Upper lobe of left lung (tissue), 4 donors: ENCODE results near the gene UBR2.
A peak's percentile ranks its signal among the peaks of the same experiment; 100 is the strongest.
"Not testable (repeated sequence)": the region's sequence is repeated elsewhere in the genome, so short reads cannot be mapped to it uniquely, and the experiment has no call there.

Source experiments
- EP300 ChIP-seq, 4 donors: sonication (generic); formaldehyde crosslinking; IDR thresholded peaks; one replicate each; pipeline ENCODE4 v1.5.1; 2017; ENCODE audit warnings: antibody characterized with exemption in 4 of 4, control low read depth in 2 of 4
- POLR2A ChIP-seq, 4 donors: fragments of 450-650 bp; IDR thresholded peaks; one replicate each; pipeline ENCODE4 v1.5.1; 2016 to 2017; ENCODE audit warnings: antibody characterized with exemption in 4 of 4, mild to moderate bottlenecking in 2 of 4
- POLR2AphosphoS5 ChIP-seq, 2 donors: sonication (generic); formaldehyde crosslinking; IDR thresholded peaks; one replicate each; pipeline ENCODE4 v1.5.1; 2017; ENCODE audit warnings: antibody characterized with exemption in 2 of 2
- TF ChIP-seq, protein P1 (sequence below), 6 experiments: fragments of 450-650 bp in 4 of 6; fragments of 200-600 bp in 2 of 6; sonication (generic) in 2 of 6; IDR thresholded peaks; one replicate each; pipeline ENCODE4 v1.5.1; 2016 to 2019; ENCODE audit warnings: antibody characterized with exemption in 6 of 6

DNA sequence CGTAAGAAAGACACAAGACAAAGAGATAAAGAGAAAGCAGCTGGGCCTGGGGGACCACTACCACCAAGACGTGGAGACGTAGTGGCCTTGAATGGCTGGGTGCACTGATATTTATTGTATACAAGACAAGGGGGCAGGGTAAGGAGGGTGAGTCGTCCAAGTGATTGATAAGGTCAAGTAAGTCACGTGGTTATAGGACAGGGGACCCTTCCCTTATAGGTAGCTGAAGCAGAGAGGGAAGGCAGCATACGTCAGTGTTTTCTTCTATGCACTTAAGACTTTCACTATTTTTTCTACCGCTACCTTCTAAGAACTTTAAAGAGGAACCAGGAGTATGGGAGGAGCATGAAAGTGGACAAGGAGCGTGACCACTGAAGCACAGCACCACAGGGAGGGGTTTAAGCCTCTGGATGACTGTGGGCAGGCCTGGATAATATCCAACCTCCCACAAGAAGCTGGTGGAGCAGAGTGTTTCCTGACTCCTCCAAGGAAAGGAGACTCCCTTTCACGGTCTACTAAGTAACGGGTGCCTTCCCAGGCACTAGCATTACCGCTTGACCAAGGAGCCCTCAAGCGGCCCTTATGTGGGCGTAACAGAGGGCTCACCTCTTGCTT, 170.1 kb downstream of the UBR2 start:
- TF ChIP-seq, protein P1, sequence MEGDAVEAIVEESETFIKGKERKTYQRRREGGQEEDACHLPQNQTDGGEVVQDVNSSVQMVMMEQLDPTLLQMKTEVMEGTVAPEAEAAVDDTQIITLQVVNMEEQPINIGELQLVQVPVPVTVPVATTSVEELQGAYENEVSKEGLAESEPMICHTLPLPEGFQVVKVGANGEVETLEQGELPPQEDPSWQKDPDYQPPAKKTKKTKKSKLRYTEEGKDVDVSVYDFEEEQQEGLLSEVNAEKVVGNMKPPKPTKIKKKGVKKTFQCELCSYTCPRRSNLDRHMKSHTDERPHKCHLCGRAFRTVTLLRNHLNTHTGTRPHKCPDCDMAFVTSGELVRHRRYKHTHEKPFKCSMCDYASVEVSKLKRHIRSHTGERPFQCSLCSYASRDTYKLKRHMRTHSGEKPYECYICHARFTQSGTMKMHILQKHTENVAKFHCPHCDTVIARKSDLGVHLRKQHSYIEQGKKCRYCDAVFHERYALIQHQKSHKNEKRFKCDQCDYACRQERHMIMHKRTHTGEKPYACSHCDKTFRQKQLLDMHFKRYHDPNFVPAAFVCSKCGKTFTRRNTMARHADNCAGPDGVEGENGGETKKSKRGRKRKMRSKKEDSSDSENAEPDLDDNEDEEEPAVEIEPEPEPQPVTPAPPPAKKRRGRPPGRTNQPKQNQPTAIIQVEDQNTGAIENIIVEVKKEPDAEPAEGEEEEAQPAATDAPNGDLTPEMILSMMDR (IDR thresholded peaks at IDR 0.05): not testable (repeated sequence)
- peak in 1 of 2 donors; percentile 25 for TF ChIP-seq POLR2AphosphoS5 (IDR thresholded peaks at IDR 0.05)
- TF ChIP-seq EP300 (IDR thresholded peaks at IDR 0.05): not testable (repeated sequence)
- peak in 1 of 4 donors; percentile 20 for TF ChIP-seq POLR2A (IDR thresholded peaks at IDR 0.05)
